HL-60/S4 treated with retinoic acid at 250 ng/mL for 4 days and 3 days (cell line): Measurements from ENCODE around the gene CCDC68.
"Not testable (repeated sequence)": the region's sequence is repeated elsewhere in the genome, so short reads cannot be mapped to it uniquely, and the experiment has no call there.

Experiments used
- in situ Hi-C: fragments of 300-500 bp; cut with MboI; formaldehyde crosslinking; loops from 2 replicates; pipeline ENCODE4 v1.7.0; 2022; ENCODE audit warnings: low sequenced_read_pairs

CCDC68 gene, protein sequence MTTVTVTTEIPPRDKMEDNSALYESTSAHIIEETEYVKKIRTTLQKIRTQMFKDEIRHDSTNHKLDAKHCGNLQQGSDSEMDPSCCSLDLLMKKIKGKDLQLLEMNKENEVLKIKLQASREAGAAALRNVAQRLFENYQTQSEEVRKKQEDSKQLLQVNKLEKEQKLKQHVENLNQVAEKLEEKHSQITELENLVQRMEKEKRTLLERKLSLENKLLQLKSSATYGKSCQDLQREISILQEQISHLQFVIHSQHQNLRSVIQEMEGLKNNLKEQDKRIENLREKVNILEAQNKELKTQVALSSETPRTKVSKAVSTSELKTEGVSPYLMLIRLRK

DNA sequence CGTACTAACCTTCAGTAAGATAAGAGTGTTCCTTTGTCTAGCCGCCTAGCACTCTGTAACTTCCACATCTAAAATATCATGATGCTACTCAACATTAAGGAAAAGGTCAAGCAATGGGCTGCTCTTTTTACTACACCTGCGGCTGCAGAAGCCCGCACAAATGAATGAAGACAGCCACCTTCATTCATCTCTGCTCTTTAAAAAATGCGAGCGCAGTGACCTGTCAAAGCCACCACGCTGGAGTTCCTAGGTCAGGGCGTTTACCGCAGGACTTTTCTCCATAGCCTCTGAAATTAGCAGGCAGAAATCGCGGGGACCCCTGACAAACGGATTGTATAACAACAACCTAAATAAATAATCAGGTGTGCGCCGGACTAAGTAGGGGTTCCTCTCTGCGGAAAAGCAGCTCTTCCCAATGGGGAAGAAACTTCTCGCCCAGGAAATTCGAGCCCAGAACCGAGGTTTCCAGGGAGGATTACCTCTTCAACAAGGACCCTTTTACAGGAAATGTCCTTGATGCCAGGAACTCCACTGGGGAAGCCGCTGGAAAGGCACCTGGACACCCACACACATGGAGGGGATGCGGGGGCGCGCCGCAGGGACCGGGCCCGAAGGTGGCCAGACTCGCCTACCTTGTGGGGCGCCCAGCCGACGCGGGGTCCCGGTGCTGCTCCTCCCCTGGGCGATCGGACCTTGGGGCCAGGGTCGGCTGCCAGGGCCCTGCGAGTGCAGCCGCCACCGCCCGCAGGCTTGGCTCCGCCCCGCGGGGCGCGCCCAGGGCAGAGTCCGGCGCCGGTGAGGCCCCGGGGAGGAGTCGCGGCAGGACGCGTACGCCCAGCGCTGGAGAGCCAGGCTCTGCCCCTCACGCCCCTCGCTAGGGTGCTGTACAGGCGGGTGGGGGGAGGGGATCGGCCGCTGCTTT lies at the start of gene CCDC68:
CCDC68 (minus strand) TSS at position 758 of the 922 bp plus-strand sequence. CDS start 16,670 bp downstream, outside the sequence.
- in situ Hi-C loops = no loop called here

DNA sequence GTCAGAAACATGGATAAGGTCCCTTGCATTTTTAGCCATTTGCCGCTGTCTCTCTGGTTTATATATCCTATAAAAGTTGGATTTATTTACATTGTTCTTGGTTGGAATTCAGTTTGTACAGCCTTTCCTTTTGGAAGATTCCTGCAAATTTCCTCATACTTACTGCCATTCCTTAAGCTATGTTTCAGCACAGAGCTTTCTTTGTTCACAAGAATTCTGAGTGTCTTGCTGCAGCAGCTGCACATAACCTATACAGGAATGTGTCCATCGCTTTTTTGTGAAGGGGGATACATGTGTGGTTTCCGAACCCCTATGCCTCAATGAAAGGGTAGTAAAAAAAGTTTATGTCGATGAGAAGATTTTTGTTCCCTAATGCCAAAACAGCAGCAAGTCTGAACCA lies 48.3 kb upstream of the CCDC68 start:
- in situ Hi-C loops = no loop called here

- in situ Hi-C loops = no loop called here
These were observed 44.4 kb upstream of the CCDC68 start for GRCh38 chr18:55003695-55004094.

GRCh38 chr18:55002261-55002660 lies 43.0 kb upstream of the CCDC68 start:
- in situ Hi-C loops = no loop called here

GRCh38 chr18:55001394-55002024 lies 42.2 kb upstream of the CCDC68 start:
- in situ Hi-C loops = no loop called here

- in situ Hi-C loops = no loop called here
These were observed 41.3 kb upstream of the CCDC68 start for GRCh38 chr18:55000529-55000928.

GRCh38 chr18:54999016-54999415 lies 39.8 kb upstream of the CCDC68 start:
- in situ Hi-C loops = no loop called here

DNA sequence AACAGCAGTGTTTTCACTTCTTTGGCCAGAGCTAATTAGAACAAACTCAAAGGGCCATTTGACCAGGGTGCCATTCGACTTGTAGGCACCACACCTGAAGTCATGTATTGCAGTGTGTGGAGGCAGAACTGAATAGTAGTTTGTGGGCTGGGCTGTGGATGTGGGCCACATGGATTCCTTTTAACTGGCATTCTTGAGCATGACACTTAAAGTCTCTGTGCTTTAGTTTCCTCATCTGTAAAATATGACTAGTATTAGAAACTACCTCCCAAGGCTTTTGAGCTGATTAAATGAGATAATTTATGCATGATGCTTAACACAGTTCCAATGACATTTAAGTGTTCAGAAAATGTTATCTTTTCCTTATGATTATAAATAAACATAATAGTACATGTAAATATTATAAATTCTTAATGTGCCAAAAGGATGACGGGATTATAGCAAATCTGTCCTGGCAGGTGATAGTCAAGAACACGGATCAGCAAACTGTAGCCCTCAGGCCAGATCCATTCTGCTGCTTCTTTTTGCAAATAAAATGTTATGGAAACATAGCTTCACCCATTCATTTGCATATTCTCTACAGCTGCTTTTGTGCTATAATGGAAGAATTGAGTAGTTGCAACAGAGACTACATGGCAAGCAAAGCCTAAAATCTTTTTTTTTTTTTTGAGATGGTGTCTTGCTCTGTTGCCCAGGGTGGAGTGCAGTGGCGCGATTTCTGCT lies 36.3 kb upstream of the CCDC68 start:
- in situ Hi-C loops = no loop called here

GRCh38 chr18:54991981-54992380 lies 32.7 kb upstream of the CCDC68 start:
- in situ Hi-C loops = no loop called here

- in situ Hi-C loops = no loop called here
These were observed 25.6 kb upstream of the CCDC68 start for GRCh38 chr18:54984908-54985307.

GRCh38 chr18:54983791-54984190 lies 24.5 kb upstream of the CCDC68 start:
- in situ Hi-C loops = no loop called here

- in situ Hi-C loops = no loop called here
These were observed 23.9 kb upstream of the CCDC68 start for GRCh38 chr18:54983041-54983686.

DNA sequence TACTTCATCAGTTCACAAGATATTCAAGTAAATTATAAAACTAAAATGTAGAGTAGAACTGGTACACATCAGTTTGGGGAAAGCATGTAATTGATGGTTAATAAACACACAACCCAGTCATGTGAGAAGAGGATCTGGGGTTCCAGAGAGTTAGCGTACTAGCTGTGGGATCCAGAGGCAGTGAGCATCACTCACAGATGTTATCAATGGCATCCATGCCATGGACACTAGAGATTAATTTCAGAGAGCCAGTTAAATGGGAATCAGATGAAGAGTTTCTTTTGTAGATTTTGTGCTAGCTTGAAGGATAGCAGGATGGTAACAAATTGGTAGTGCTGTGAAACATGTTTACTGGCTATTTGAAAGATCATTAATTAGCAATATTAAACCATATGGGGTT lies 21.8 kb upstream of the CCDC68 start:
- in situ Hi-C loops = no loop called here

DNA sequence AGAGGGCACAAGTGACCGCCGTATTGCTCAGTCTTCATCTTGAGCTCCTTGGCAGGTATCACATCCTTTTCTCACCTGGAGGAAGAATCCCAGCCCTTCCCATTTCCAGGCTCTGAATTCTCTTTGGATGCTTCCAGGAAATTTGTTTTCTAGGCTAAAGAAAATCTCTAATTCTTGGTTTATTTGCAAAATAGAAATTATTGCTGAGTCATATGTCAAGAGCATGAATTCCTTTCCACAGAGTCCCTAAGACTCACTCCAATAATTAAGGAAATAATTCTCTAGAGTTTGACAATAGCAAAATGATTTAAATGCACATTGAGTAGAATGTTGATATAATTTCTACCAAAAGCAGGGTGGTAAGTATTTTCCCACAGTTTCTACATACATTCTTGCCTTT lies 16.3 kb upstream of the CCDC68 start:
- in situ Hi-C loops = no loop called here

GRCh38 chr18:54973046-54973445 lies 13.8 kb upstream of the CCDC68 start:
- in situ Hi-C loops = no loop called here

- in situ Hi-C loops = no loop called here
These were observed 9.5 kb upstream of the CCDC68 start for GRCh38 chr18:54968807-54969206.

GRCh38 chr18:54968237-54968636 lies 9.0 kb upstream of the CCDC68 start:
- in situ Hi-C loops = not testable (repeated sequence)

DNA sequence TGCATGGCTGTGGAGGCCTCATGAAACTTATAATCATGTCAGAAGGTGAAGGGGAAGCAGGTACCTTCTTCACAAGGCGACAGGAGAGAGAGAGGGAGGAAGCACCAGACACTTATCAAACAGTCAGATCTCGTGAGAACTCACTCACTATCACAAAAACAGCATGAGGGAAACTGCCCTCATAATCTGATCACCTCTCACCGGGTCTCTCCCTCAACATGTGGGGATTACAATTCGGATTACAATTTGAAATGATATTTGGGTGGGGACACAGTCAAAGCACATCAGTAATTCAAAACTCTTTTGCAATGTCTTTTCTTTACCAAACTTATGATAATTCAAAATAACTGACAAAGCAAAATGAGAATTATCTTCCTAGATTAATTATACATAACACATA lies 8.5 kb upstream of the CCDC68 start:
- in situ Hi-C loops = no loop called here

DNA sequence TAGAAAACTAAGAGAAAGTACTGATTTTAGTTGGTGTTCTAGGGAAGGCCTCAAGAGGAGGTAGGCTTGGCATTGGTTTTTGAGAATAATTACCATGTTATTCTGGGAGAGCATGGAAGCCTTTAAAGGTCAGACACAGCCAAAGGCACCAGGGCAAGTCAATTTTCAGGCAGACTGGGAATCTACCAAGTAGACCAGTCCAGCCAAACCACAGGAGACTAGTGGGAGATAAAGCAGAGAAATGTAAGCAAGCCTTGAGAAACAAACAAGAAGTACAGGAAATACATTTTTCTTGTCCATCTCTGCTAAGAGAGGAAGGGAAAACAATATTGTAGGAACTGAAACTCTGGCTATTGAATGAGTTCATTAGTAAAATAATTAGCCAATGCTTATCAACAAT lies 5.5 kb upstream of the CCDC68 start:
- in situ Hi-C loops = no loop called here

GRCh38 chr18:54962919-54963645 lies 3.8 kb upstream of the CCDC68 start:
- in situ Hi-C loops = no loop called here
